Measurements from ENCODE around the gene RPS24. TPM values are rescaled to one million over a fixed set of nuclear protein-coding genes. Genes with fewer than 3 reads are reported as not detected.

Gene RPS24
- total RNA-seq, 4 donors from 2014 or later = 2,501 to 3,845 (median 3,318) TPM

GRCh38 chr10:78019264-78019663 is 14.4 kb upstream of the RPS24 start:
- TF ChIP-seq CTCF (IDR thresholded peaks at IDR 0.05) (no peak), POLR2A (IDR thresholded peaks at IDR 0.05) (no peak)
- 79 to 84% methylated on average over 3 of the region's 3 CpGs for WGBS, 2 donors
- intact Hi-C loops (cut with DNase I; ENCODE audit: low total_unique reads) = no loop called here
- no peak overlapping the region for H3K4me3 ChIP-seq (ENCODE audit: low read depth, poor library complexity, severe bottlenecking)
- DNase-seq (ENCODE audit: low spot score in 2 of 2) = no peak

GRCh38 chr10:78021201-78021600 is 12.5 kb upstream of the RPS24 start:
- intact Hi-C loops (cut with DNase I; ENCODE audit: low total_unique reads) = no loop called here

GRCh38 chr10:78023741-78024140 is 9.9 kb upstream of the RPS24 start:
- no peak for DNase-seq (ENCODE audit: low spot score in 2 of 2)
- intact Hi-C loops (cut with DNase I; ENCODE audit: low total_unique reads) = no loop called here
- 96 to 97% methylated on average over 3 of the region's 3 CpGs for WGBS, 2 donors
- TF ChIP-seq CTCF (IDR thresholded peaks at IDR 0.05) (no peak), POLR2A (IDR thresholded peaks at IDR 0.05) (no peak)
- H3K4me3 ChIP-seq (ENCODE audit: low read depth, poor library complexity, severe bottlenecking) = no peak overlapping the region

More at GRCh38 chr10:78021201-78021600, 12.5 kb upstream of the RPS24 start:
- H3K4me3 ChIP-seq (ENCODE audit: low read depth, poor library complexity, severe bottlenecking) = no peak overlapping the region
- 86 to 90% methylated on average over 2 of the region's 2 CpGs for WGBS, 2 donors
- DNase-seq (ENCODE audit: low spot score in 2 of 2) = no peak
- TF ChIP-seq CTCF (IDR thresholded peaks at IDR 0.05) (no peak), POLR2A (IDR thresholded peaks at IDR 0.05) (no peak)

GRCh38 chr10:78025685-78026364 is 7.8 kb upstream of the RPS24 start:
- 82 to 89% methylated on average over 8 of the region's 8 CpGs for WGBS, 2 donors
- DNase-seq (ENCODE audit: low spot score in 2 of 2) = no peak
- no peak overlapping the region for H3K4me3 ChIP-seq (ENCODE audit: low read depth, poor library complexity, severe bottlenecking)
- TF ChIP-seq CTCF (IDR thresholded peaks at IDR 0.05) (no peak), POLR2A (IDR thresholded peaks at IDR 0.05) (no peak)
- intact Hi-C loops (cut with DNase I; ENCODE audit: low total_unique reads) = no loop called here

GRCh38 chr10:78028438-78029268 is 5.0 kb upstream of the RPS24 start:
- H3K4me3 ChIP-seq (ENCODE audit: low read depth, poor library complexity, severe bottlenecking) = peak overlapping the region; percentile 98
- 37 to 39% methylated on average over 36 of the region's 36 CpGs for WGBS, 2 donors
- no peak for DNase-seq (ENCODE audit: low spot score in 2 of 2)
- no peak for TF ChIP-seq CTCF (IDR thresholded peaks at IDR 0.05)
- TF ChIP-seq POLR2A (IDR thresholded peaks at IDR 0.05) = no peak
- intact Hi-C loops (cut with DNase I; ENCODE audit: low total_unique reads) = loop anchor here (1.0 to 2.0 kb wide), 2 partner anchors 14 to 182 kb away; no protein-coding TSS in a partner anchor
